ENCODE results near the gene PRKG1.

DNA sequence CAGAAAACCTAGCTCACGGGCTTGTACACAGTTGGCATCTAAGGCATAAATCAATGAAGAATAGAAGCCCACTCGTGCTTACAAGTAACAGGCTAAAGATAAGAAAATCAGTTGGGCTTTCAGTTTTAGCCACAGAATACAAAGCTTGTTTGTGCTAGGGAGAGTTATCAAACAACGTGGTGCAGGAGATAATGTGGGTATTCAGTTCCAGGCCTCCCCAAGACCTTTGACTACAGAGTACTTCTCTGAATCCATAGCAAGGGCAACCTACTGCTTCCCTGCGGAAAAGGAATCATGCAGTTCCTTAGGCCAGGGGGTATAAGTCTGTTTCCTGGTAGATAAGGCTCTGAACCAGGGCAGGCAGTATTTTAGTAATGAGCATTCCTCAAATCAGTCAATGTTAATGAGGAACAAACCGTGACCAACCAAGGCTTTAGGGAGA lies 844.6 kb downstream of the PRKG1 start:
- TF ChIP-seq POLR2A (IDR thresholded peaks at IDR 0.05; ENCODE audit: low read depth, low read length) (no peak), SPI1 (IDR thresholded peaks at IDR 0.05; ENCODE audit: low read depth, low read length) (no peak)

Measured in GM12891 (cell line).